ENCODE data around the gene CBR3.

DNA sequence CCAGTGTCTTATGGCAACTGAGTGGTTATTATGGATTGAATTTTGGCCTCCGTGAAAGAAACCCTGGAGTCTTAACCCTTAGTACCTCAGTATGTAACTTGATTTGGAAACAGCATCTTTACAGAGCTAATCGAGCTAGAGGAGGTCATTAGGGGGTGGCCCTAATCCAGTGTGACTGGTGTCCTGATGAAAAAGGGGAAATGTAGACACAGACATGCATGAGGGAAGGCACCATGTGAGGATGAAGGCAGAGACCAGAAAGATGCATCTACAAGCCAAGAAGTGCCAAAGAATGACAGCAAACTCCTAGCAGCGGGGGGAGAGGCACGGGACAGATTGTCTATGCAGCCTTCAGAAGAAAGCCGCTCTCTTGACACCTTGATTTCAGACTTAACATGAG, 36.5 kb downstream of the CBR3 start:
- TF ChIP-seq, protein P1, sequence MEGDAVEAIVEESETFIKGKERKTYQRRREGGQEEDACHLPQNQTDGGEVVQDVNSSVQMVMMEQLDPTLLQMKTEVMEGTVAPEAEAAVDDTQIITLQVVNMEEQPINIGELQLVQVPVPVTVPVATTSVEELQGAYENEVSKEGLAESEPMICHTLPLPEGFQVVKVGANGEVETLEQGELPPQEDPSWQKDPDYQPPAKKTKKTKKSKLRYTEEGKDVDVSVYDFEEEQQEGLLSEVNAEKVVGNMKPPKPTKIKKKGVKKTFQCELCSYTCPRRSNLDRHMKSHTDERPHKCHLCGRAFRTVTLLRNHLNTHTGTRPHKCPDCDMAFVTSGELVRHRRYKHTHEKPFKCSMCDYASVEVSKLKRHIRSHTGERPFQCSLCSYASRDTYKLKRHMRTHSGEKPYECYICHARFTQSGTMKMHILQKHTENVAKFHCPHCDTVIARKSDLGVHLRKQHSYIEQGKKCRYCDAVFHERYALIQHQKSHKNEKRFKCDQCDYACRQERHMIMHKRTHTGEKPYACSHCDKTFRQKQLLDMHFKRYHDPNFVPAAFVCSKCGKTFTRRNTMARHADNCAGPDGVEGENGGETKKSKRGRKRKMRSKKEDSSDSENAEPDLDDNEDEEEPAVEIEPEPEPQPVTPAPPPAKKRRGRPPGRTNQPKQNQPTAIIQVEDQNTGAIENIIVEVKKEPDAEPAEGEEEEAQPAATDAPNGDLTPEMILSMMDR (IDR thresholded peaks at IDR 0.05; ENCODE audit: insufficient read depth, low read depth, low read length) = no peak
- no peak for TF ChIP-seq EZH2 (IDR thresholded peaks at IDR 0.05; ENCODE audit: insufficient read depth, low read length)
